Astrocyte of the cerebellum (primary cell): ENCODE data around the gene COL4A5.
A peak's percentile ranks its signal among the peaks of the same experiment; 100 is the strongest.
"Not testable (repeated sequence)": the region's sequence is repeated elsewhere in the genome, so short reads cannot be mapped to it uniquely, and the experiment has no call there.

Experiments
- DNase-seq: peaks from one replicate; pipeline ENCODE4 v3.0.0-alpha.2; 2011; ENCODE audit warnings: low read depth
- H3K4me3 ChIP-seq: 2 replicates; pipeline ENCODE4 v1.5.1; 2011; ENCODE audit warnings: mild to moderate bottlenecking, low read depth, low read length, moderate library complexity
- CTCF ChIP-seq: IDR thresholded peaks from 2 replicates; pipeline ENCODE4 v1.5.1; 2012; ENCODE audit warnings: low read length, low read depth, moderate library complexity, mild to moderate bottlenecking; ENCODE audit errors: missing control alignments
- in situ Hi-C: cut with HindIII; loops from 2 replicates; pipeline ENCODE4 v1.10.0; 2017; ENCODE audit warnings: low sequenced_read_pairs

The COL4A5 gene

GRCh38 chrX:108439426-108439942 is at the start of gene COL4A5:
TSS of gene COL4A5 (plus strand) at chrX:108439838. CDS start at chrX:108440126, 288 bp downstream.
- peak within 1 kb of the TSS; percentile 68 for H3K4me3 ChIP-seq
- in situ Hi-C loops = no loop called here
- peak; percentile 74 for DNase-seq
- no peak for TF ChIP-seq CTCF

DNA sequence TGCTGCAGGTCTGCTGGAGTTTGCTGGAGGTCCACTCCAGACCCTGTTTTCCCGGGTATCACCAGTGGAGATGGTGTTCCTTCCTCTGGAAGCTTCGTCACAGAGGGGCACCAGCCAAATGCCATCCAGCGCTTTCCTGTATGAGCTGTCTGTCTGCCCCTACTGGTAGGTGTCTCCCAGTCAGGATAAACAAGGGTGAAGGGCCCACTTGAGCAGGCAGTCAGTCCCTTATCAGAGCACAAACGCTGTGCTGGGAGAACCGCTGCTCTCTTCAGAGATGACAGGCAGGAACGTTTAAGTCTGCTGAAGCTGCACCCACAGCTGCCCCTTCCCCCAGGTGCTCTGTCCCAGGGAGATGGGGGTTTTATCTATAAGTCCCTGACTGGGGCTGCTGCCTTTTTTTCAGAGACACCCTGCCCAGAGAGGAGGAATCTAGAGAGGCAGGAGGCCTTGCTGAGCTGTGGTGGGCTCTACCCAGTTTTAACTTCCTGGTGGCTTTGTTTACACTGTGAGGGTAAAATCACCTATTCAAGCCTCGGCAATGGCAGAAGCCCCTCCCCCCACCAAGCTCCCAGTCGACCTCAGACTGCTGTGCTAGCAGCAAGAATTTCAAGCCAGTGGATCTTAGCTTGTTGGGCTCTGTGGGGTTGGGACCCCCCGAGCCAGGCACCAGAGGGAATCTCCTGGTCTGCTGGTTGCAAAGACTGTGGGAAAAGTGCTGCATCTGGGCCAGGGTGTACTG is 48.5 kb upstream of the COL4A5 start:
- in situ Hi-C loops, DNase-seq, H3K4me3 ChIP-seq: not testable (repeated sequence)

- TF ChIP-seq CTCF = no peak
- in situ Hi-C loops = no loop called here
- no peak overlapping the region for H3K4me3 ChIP-seq
- DNase-seq = no peak
Observed at GRCh38 chrX:108396188-108396891, 43.3 kb upstream of the COL4A5 start.

- no peak for TF ChIP-seq CTCF
- in situ Hi-C loops = no loop called here
- no peak overlapping the region for H3K4me3 ChIP-seq
- no peak for DNase-seq
Observed at GRCh38 chrX:108396986-108397385, 42.7 kb upstream of the COL4A5 start.

- in situ Hi-C loops = no loop called here
- no peak for TF ChIP-seq CTCF
- DNase-seq = no peak
- no peak overlapping the region for H3K4me3 ChIP-seq
Observed at GRCh38 chrX:108397627-108398391, 41.8 kb upstream of the COL4A5 start.

DNA sequence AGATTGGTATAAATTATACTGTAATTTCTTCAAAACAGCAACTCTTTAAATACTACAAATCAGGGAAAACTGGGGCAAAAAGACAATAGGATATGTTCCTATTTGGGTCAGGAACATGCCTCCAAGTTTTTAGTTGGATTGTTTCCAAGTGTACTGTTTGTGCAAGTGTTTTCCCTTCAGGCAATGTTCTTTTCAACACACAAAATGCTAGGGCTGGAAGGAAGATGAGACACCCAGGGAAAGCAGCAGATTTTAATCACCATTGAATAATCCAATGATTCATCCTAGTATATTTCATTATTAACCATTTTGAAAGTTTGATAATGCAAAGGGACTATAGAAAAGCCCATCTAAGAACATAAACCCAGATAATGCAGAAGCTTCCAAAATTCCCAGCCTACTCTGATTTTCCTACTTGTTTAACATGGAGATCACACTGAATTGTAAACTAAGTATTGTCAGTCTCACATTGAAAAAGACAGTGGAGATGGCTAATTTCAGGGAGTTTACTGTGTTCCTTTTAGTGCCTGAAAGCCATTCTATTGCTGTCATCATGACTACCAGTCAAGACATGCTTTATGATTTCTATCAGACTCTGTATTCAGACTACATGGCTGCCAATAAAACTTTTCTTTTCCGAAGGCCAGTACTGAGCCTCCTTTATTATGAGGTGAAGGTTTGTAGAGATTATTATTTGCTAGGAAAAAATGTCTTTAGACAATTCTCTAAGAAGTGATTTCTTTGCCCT is 40.0 kb upstream of the COL4A5 start:
- no peak for TF ChIP-seq CTCF
- in situ Hi-C loops = no loop called here
- DNase-seq = no peak
- H3K4me3 ChIP-seq = no peak overlapping the region
